Measurements from ENCODE around the gene SYNRG.
"Not testable (repeated sequence)": the region's sequence is repeated elsewhere in the genome, so short reads cannot be mapped to it uniquely, and the experiment has no call there.

- TF ChIP-seq EZH2 (IDR thresholded peaks at IDR 0.05; ENCODE audit: low read length, missing control alignments); CTCF (conservative IDR thresholded peaks at IDR 0.05 in 1 of 2, IDR thresholded peaks at IDR 0.05 in 1 of 2; ENCODE audit: low read depth in 1 of 2, low read length in 2 of 2): not testable (repeated sequence)
These were observed 97.6 kb downstream of the SYNRG start for GRCh38 chr17:37511642-37512041.

All from fibroblast of lung (primary cell).